BLaER1 (cell line): ENCODE measurements around the gene AREL1.

Experiments
- H3K27ac ChIP-seq: shearing (Covaris generic); formaldehyde crosslinking; 2 replicates; pipeline ENCODE4 v1.8.1; 2022
- H3K27me3 ChIP-seq: shearing (Covaris generic); formaldehyde crosslinking; 2 replicates; pipeline ENCODE4 v1.8.1; 2022
- H3K36me3 ChIP-seq: shearing (Covaris generic); formaldehyde crosslinking; 2 replicates; pipeline ENCODE4 v1.8.1; 2022
- H3K4me1 ChIP-seq: shearing (Covaris generic); formaldehyde crosslinking; 2 replicates; pipeline ENCODE4 v1.8.1; 2022
- H3K4me2 ChIP-seq: shearing (Covaris generic); formaldehyde crosslinking; 2 replicates; pipeline ENCODE4 v1.8.1; 2022
- H3K4me3 ChIP-seq: shearing (Covaris generic); formaldehyde crosslinking; 2 replicates; pipeline ENCODE4 v1.8.1; 2022
- H3K9ac ChIP-seq: shearing (Covaris generic); formaldehyde crosslinking; 2 replicates; pipeline ENCODE4 v1.8.1; 2022
- H3K9me3 ChIP-seq: shearing (Covaris generic); formaldehyde crosslinking; 2 replicates; pipeline ENCODE4 v1.8.1; 2022
- H4K20me1 ChIP-seq: shearing (Covaris generic); formaldehyde crosslinking; 2 replicates; pipeline ENCODE4 v1.8.1; 2022
- Cebpa-rat ChIP-seq: shearing (Covaris generic); IDR thresholded peaks from 2 replicates; pipeline ENCODE4 v1.8.1; 2022

AREL1 gene

GRCh38 chr14:74616996-74617700, 95.7 kb downstream of the AREL1 start:
- Histone ChIP-seq H3K4me3 (no peak overlapping the region), H3K4me2 (no peak overlapping the region), H3K36me3 (no peaks in the 10 kb centered on the region), H3K27ac (peak overlapping the region; percentile 8; the same call in 1 of the 2 replicates), H3K9me3 (no peaks in the 10 kb centered on the region), H3K9ac (no peak overlapping the region), H3K4me1 (peaks cover 88% of the 10 kb centered on the region), H3K27me3 (peaks cover 15% of the 10 kb centered on the region), H4K20me1 (0 out of 2 replicates have a peak, but pooled peaks cover 2% of the 10 kb centered on the region)
- no peak for TF ChIP-seq Cebpa-rat

DNA sequence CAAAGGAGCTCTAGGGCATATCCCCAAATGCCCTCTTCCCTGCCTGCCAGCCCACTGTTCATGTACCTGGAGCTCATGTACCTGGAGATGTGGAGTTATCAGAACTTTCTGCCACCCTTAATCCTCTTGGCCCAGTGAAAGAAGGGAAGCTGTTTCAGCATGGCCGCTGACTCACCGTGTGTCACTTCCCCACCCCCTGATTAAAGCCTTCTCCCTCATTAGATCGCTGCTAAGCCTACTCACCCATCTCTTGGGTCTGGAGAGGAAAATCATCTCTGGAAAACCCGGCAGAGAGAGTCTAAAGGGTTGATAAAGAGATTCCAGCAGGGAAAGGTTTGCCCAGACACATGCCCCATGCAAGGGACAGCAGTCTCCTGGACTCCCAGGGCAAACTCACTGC, 96.4 kb downstream of the AREL1 start:
- H3K27me3 ChIP-seq: peaks cover 21% of the 10 kb centered on the region
- H3K4me1 ChIP-seq: peaks cover 95% of the 10 kb centered on the region
- no peak overlapping the region for H3K27ac ChIP-seq
- H3K9ac ChIP-seq: no peak overlapping the region
- peak overlapping the region; percentile 73; the same call in 1 of the 2 replicates for H3K4me2 ChIP-seq
- H4K20me1 ChIP-seq: peaks cover 8% of the 10 kb centered on the region
- H3K36me3 ChIP-seq: no peaks in the 10 kb centered on the region
- TF ChIP-seq Cebpa-rat: no peak
- H3K4me3 ChIP-seq: no peak overlapping the region
- H3K9me3 ChIP-seq: no peaks in the 10 kb centered on the region

GRCh38 chr14:74615735-74616134, 97.1 kb downstream of the AREL1 start:
- Histone ChIP-seq H4K20me1 (peaks cover 16% of the 10 kb centered on the region), H3K27ac (no peak overlapping the region), H3K9me3 (no peaks in the 10 kb centered on the region), H3K4me3 (no peak overlapping the region), H3K4me1 (peaks cover 91% of the 10 kb centered on the region), H3K27me3 (peaks cover 29% of the 10 kb centered on the region), H3K36me3 (no peaks in the 10 kb centered on the region), H3K4me2 (peak overlapping the region; percentile 73), H3K9ac (no peak overlapping the region)
- no peak for TF ChIP-seq Cebpa-rat

DNA sequence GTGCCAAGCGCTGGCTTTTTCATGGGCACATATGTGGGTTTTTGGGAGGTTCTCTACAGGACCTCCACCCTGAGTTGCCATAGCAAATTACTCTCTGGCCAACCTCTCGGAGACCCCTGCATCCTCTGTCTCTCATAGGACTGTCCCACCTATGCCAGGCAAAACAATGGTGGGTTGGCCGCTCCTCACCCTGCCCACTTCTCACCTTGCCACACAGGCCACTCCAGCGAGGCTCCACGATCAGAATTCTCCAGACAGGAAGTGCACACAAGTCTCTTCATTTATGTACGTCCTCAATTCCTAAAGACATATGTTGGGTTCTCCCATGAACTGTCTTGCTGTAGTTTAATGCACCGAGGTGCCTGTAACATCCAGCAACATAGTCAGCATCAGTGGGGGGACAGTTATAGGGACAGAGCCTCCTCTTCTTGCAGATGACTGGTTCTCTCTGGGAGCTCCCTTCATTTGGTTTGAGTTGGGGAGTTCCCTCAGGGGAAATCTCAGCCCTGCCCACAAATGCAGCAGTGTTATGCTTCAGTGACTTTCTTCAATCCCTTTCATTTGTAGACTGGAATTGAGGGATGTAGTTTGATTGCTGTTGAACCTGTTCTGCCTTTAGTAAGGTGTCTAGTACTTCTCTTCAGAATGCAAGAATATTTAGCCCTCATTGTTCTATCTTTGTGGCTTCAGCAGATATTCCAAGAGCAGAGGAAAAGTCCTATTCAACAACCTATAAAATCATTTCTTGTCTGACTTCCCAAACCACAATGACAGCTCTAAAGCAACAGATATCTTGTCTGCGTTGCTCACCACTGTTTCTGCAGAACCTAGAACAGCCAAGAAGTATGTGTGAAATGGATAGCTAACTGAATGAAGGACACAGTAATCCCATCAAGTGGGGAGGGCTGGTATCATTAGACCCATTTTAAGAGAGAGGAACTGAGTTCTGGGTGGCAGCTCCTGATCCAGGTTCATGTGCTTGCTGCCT, 98.1 kb downstream of the AREL1 start:
- Histone ChIP-seq H3K36me3 (no peaks in the 10 kb centered on the region), H3K4me2 (peak overlapping the region; percentile 73), H3K9me3 (no peaks in the 10 kb centered on the region), H3K4me3 (no peak overlapping the region), H3K4me1 (peaks cover 82% of the 10 kb centered on the region), H3K27me3 (peaks cover 38% of the 10 kb centered on the region), H4K20me1 (peaks cover 25% of the 10 kb centered on the region), H3K27ac (no peak overlapping the region), H3K9ac (no peak overlapping the region)
- no peak for TF ChIP-seq Cebpa-rat

DNA sequence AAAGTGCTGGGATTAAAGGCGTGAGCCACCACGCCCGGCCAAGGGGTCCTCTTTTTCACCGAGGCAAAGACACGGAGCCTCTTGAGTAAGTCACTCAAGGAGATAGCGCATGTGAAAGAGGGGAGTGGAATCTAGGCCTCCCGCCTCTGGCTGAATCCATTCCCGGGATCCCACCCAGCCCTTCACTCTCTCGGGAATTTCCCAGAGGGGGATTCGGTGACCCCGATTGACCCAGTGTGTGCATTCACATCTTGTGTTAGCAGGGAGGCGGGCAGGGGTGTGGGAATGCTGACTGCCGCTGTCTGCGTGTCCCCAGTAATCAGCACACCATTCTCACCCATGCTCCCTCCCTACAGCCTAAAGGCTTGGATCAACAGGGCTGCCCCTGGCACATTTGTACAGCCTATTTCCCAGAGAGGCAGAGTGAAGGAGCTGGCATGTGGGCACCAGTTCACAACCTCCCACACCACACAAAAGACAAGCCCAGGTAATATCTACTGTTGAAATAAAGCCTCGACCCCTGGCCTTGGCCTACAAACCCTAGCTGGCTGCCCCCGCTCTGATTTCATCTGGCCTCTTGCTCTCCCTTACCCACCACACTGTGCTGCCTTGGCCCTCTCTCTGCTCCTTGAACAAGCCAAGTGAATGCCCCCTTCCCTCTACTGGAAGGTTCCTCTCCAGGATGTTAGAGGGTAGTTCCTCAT, 99.5 kb downstream of the AREL1 start:
- Histone ChIP-seq H3K4me1 (peaks cover 76% of the 10 kb centered on the region), H3K4me3 (no peak overlapping the region), H3K27me3 (peaks cover 43% of the 10 kb centered on the region), H3K27ac (no peak overlapping the region), H4K20me1 (peaks cover 32% of the 10 kb centered on the region), H3K36me3 (no peaks in the 10 kb centered on the region), H3K9me3 (no peaks in the 10 kb centered on the region), H3K9ac (no peak overlapping the region), H3K4me2 (peak overlapping the region; percentile 99; the same call in 1 of the 2 replicates)
- no peak for TF ChIP-seq Cebpa-rat

DNA sequence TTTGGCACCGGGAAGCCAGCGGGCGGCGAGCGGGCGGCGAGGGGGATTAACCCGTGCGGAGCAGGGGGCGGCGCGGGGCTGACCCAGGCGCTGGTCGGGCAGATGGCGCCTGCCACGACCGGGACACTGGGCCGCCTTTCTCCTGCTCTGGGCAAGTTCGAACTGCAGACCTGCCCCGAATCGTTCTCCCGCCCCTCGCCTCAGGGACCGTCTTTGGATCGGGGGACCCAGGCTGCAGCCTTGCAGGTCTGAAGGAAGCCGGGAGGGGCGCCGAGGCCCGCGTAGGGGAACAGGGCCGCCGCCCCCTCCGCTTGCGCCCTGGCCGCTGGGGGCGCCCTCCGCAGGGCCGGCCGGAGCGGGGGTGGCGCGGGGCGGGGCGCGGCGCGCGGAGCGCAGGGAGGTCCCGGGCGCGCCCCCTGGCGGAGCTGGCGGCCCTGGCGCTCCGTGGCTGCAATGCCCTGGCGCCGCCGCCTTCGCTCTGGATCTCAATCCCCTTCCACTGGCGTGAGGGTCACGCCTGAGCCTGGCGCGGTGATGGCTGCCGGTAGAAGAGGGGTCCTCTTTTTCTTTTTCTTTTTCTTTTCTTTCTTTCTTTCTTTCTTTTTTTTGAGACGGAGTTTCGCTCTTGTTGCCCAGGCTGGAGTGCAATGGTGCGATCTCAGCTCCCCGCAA, 100.4 kb downstream of the AREL1 start:
- Histone ChIP-seq H3K9ac (peak overlapping the region; percentile 48; the same call in 1 of the 2 replicates), H3K27ac (no peak overlapping the region), H3K36me3 (no peaks in the 10 kb centered on the region), H3K27me3 (peaks cover 43% of the 10 kb centered on the region), H3K4me2 (peak overlapping the region; percentile 99), H3K4me3 (peak overlapping the region; percentile 75), H3K4me1 (peaks cover 67% of the 10 kb centered on the region), H4K20me1 (peaks cover 32% of the 10 kb centered on the region), H3K9me3 (no peaks in the 10 kb centered on the region)
- no peak for TF ChIP-seq Cebpa-rat

- H3K9ac ChIP-seq: peak within 1 kb of the TSS; percentile 48; the same call in 1 of the 2 replicates
- H3K36me3 ChIP-seq: no peaks in the 10 kb centered on the region
- H3K4me3 ChIP-seq: peak within 1 kb of the TSS; percentile 75
- peak within 1 kb of the TSS; percentile 99 for H3K4me2 ChIP-seq
- H4K20me1 ChIP-seq: peaks cover 32% of the 10 kb centered on the region
- H3K27ac ChIP-seq: no peak within 1 kb of the TSS
- no peak for TF ChIP-seq Cebpa-rat
- peaks cover 43% of the 10 kb centered on the region for H3K27me3 ChIP-seq
- no peaks in the 10 kb centered on the region for H3K9me3 ChIP-seq
- H3K4me1 ChIP-seq: peaks cover 61% of the 10 kb centered on the region
Observed at GRCh38 chr14:74611650-74612349, 101.1 kb downstream of the AREL1 start, which contains the start of gene LTBP2. Gene LTBP2 (minus strand): TSS chr14:74612237. CDS start chr14:74611944, 293 bp downstream.
